Skeletal muscle tissue (tissue), 4 donors: ENCODE measurements around the gene CDC5L. TPM values are rescaled to one million over a fixed set of nuclear protein-coding genes. Genes with fewer than 3 reads are reported as not detected.

ENCODE experiments used
- H3K27ac ChIP-seq: one replicate; pipeline ENCODE4 v1.7.0; 2013; ENCODE audit warnings: mild to moderate bottlenecking, low read depth, low read length, inconsistent platforms
- H3K27me3 ChIP-seq, 3 donors: one replicate each; pipeline ENCODE4 v1.7.0; 2013; ENCODE audit warnings: low read length in 3 of 3; ENCODE audit not compliant: control insufficient read depth in 3 of 3, insufficient read depth in 3 of 3
- H3K36me3 ChIP-seq, 3 donors: one replicate each; pipeline ENCODE4 v1.7.0; 2013; ENCODE audit warnings: low read length in 3 of 3; ENCODE audit not compliant: control insufficient read depth in 3 of 3, insufficient read depth in 3 of 3
- H3K4me1 ChIP-seq, 3 donors: one replicate each; pipeline ENCODE4 v1.7.0; 2013; ENCODE audit warnings: low read length in 3 of 3, mild to moderate bottlenecking in 3 of 3; ENCODE audit not compliant: control insufficient read depth in 3 of 3, insufficient read depth in 3 of 3
- H3K4me3 ChIP-seq, 3 donors: one replicate each; pipeline ENCODE4 v1.7.0; 2013; ENCODE audit warnings: low read length in 3 of 3
- H3K9ac ChIP-seq, 3 donors: one replicate each; pipeline ENCODE4 v1.7.0; 2013; ENCODE audit warnings: low read length in 3 of 3, mild to moderate bottlenecking in 3 of 3, moderate library complexity in 2 of 3, low read depth in 1 of 3
- H3K9me3 ChIP-seq, 3 donors: one replicate each; pipeline ENCODE4 v1.7.0; 2013; ENCODE audit warnings: low read length in 3 of 3; ENCODE audit not compliant: control insufficient read depth in 3 of 3
- total RNA-seq: library from RNA; depleted of rRNA; stranded (reverse); fragments of >200 nt; gene quantifications from one replicate; pipeline ENCODE4 v1.2.3, GENCODE V29; 2014
- donor health status: Osteomylitis.

The CDC5L gene
- total RNA-seq, 1 donor from 2014 or later, result 19.3 TPM

DNA sequence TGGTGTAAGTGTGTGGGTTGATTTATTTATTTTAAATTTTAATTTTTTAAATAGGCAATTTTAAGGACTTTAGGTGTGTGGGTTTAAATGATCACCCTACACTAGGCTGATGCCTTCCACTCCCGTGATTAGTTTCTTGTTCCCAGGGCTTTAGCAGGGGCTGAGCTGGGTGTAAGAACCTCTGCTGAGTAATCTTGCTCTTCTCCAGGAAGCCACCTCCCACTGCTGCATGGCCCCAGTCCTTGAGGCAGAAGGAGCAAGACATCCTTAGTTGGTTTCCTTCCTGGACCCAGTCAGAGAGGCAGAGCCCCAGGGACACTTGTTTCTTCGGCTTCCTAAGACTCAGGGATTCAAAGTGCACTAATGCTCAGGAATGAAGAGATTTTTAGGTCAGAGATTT is 19.8 kb upstream of the CDC5L start:
- H3K9me3 ChIP-seq, result no peaks in the 10 kb centered on the region
- H3K4me1 ChIP-seq, result no peaks in the 10 kb centered on the region
- H3K27me3 ChIP-seq, result no peaks in the 10 kb centered on the region
- no peak overlapping the region for H3K9ac ChIP-seq
- H3K36me3 ChIP-seq, result no peaks in the 10 kb centered on the region
- no peak overlapping the region for H3K27ac ChIP-seq
- no peak overlapping the region for H3K4me3 ChIP-seq

DNA sequence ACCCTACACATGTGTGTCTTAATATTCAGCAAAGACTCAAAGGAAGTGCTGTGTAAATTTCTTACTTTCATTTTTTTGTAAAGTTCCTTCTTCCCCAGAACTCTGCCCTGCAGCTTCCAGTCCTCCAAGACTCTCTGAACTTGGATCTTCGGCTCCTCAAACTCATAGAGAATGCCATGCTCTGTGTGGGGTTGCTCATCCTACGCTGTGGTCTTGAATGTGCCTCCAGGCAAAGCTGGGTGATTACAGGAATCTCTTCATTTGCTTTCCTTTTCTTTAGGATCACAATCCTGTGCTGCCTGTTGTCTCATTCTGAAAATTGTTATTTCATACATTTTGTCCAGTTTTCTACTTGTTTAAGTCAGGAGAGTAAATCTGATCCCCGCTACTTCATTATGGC is 14.5 kb upstream of the CDC5L start:
- no peaks in the 10 kb centered on the region for H3K4me1 ChIP-seq
- no peaks in the 10 kb centered on the region for H3K36me3 ChIP-seq
- H3K9me3 ChIP-seq, result no peaks in the 10 kb centered on the region
- no peak overlapping the region for H3K9ac ChIP-seq
- H3K27me3 ChIP-seq, result peaks cover 0 to 2% (median 0%) of the 10 kb centered on the region in 3 donors
- H3K27ac ChIP-seq, result no peak overlapping the region
- no peak overlapping the region for H3K4me3 ChIP-seq

DNA sequence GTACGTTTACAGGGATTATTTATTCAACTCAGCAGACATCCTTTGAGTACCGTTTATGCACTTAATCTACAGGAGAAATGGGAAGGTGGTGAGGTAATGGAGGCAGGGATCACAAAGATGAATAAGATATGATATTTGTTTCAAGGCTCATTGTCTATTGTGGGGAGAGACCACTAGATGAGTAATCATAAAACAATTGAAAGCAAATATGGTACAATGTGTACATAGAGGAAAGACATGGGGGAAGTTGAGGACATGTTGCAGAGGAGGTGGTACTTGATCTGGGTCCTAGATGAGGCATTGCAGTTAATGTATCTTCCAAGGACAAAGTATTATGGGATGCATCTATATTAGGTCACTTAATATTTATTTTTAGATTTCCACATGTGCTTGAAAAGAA is 13.7 kb upstream of the CDC5L start:
- Histone ChIP-seq H3K9me3 (no peaks in the 10 kb centered on the region), H3K4me3 (no peak overlapping the region), H3K4me1 (no peaks in the 10 kb centered on the region), H3K9ac (no peak overlapping the region), H3K36me3 (no peaks in the 10 kb centered on the region), H3K27ac (no peak overlapping the region), H3K27me3 (peaks cover 0 to 2% (median 0%) of the 10 kb centered on the region in 3 donors)

DNA sequence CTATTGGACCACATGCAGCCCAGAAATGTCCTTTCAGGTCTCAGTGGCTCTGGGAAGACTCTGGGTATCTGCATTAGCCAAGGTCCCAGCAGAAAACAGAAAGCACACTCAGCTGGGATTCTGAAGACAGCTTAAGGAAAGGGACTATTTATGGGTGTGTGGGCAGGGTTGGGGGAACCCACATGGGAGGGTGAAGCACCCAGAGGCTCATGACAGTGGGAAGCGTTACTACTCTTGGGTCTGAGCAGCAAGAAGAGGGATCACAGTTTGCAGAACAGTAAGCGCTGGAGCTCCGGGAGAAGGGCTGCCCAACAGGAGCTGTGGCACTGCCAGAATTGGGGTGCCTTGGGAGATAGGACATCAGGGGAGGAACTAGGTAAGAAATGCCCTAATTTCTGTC is 12.4 kb upstream of the CDC5L start:
- Histone ChIP-seq H3K4me3 (no peak overlapping the region), H3K4me1 (no peaks in the 10 kb centered on the region), H3K9ac (no peak overlapping the region), H3K27me3 (peaks cover 0 to 2% (median 0%) of the 10 kb centered on the region in 3 donors), H3K27ac (no peak overlapping the region), H3K36me3 (no peaks in the 10 kb centered on the region), H3K9me3 (no peaks in the 10 kb centered on the region)

DNA sequence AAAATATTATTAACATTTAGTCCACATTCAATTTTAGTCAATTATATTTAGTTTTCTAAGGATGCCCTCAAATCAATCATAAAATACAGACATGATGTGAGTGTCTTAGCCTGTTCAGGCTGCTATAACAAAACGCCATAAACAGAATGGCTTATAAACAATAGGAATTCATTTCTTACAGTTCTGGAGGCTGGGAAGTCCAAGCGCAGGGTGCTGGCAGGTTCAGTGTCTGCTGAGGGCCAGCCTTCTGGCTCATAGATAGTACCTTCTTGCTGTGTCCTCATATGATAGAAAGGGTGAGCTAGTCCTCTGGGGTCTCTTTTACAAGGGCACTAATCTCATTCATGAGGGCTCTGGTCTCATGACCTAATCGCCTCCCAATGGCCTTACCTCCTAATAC is 10.0 kb upstream of the CDC5L start:
- Histone ChIP-seq H3K4me1 (no peaks in the 10 kb centered on the region), H3K27ac (no peak overlapping the region), H3K9me3 (no peaks in the 10 kb centered on the region), H3K4me3 (no peak overlapping the region), H3K36me3 (no peaks in the 10 kb centered on the region), H3K27me3 (peaks cover 0 to 2% (median 0%) of the 10 kb centered on the region in 3 donors), H3K9ac (no peak overlapping the region)

DNA sequence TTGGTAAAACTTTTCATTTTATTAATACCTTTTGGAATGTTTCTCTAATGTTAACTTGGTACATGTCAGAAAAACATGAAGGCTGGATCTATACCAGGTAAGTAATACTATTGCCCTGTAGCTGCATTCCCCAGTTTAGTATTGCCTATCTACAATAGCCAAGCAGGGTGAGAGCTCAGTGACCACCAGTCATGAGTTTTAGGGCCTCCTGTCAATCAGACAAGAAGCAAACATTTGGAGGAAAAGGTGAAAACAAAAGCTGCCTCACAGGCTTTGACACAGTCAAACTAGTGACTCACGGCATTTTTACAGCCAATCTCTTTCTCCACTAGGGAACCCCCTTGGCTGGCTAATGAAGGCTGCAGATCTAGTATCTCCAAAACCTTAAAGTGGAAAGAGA is 9.5 kb upstream of the CDC5L start:
- Histone ChIP-seq H3K36me3 (no peaks in the 10 kb centered on the region), H3K27ac (no peak overlapping the region), H3K27me3 (peaks cover 0 to 2% (median 0%) of the 10 kb centered on the region in 3 donors), H3K4me3 (no peak overlapping the region), H3K9ac (no peak overlapping the region), H3K9me3 (no peaks in the 10 kb centered on the region), H3K4me1 (no peaks in the 10 kb centered on the region)

DNA sequence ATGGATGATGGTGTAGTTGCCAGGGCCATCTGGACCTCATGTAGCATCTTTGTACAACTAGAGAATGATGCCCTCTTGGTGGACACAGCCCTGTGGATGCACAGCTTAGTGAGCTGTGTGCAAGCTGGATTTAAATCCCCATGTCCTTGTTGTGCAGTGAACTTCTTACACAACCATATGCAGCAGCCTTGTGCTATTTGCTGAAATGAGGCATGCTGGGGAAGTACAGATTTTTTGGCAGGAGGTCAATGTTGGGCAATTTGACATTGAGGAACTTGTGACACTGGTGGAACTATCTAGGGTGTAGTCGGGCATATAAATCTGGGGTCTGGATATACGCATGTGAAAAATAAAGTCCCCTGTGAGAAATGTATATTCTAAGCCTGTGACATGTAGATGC is 5.8 kb upstream of the CDC5L start:
- Histone ChIP-seq H3K27ac (no peak overlapping the region), H3K4me1 (peaks cover 0 to 5% (median 4%) of the 10 kb centered on the region in 3 donors)

DNA sequence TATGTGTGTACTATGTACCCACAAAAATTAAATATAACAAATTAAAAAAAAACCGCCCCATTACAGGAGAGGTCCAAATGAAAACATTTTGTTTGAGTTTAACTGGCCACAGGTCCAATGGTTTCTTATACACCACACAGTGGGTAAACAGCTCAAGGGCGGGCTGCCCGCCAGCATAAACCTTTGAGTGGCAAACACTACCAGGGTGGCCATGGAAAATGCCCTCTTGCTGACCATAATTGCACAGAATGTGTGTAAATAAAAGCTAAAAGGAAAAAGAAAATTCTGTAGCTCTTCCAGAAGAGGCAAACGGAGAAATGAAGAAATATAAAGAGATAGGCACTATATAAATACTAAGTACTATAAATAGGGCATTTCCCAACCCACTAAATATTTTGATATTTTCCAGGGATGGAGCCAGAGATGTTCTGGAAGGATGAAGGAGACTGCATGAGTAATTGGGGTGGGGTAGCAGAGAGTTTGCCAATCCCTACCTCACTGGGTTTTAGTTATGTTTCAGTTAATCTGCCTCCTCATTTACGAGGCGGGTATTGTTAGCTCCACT is 1.1 kb upstream of the CDC5L start:
- Histone ChIP-seq H3K27me3 (no peaks in the 10 kb centered on the region), H3K9me3 (no peaks in the 10 kb centered on the region), H3K4me3 (peak overlapping the region; percentile 73 to 97 (median 94)), H3K27ac (peak overlapping the region; percentile 95), H3K36me3 (peaks cover 3 to 7% (median 5%) of the 10 kb centered on the region in 3 donors), H3K9ac (peak overlapping the region in 1 of 3 donors; percentile 95), H3K4me1 (peaks cover 21 to 35% (median 25%) of the 10 kb centered on the region in 3 donors)

More for the DNA sequence above, 5.8 kb upstream of the CDC5L start:
- H3K9ac ChIP-seq, result no peak overlapping the region
- H3K9me3 ChIP-seq, result no peaks in the 10 kb centered on the region
- H3K4me3 ChIP-seq, result no peak overlapping the region
- H3K36me3 ChIP-seq, result no peaks in the 10 kb centered on the region
- no peaks in the 10 kb centered on the region for H3K27me3 ChIP-seq

DNA sequence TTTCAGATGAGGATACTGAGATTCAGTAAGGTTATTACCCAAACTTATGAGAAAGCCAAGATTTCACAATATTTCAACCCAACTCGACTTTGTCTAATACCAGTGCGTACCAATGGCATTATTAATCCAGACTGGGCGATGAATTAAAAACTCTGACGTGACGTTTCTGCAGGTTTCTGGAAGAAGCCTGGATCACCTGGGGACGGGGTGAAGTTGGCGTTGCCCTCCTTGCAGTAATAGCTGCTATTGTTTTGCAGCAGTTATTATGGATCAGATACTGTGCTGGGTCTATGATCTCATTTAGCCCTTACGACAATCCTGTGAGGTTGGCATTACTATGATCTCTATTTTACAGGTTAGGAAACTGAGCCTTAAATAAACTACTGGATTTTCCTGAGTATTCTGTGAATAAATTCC is 569 bp upstream of the CDC5L start:
- peaks cover 21 to 35% (median 25%) of the 10 kb centered on the region in 3 donors for H3K4me1 ChIP-seq
- peak overlapping the region; percentile 95 for H3K27ac ChIP-seq
- H3K27me3 ChIP-seq, result no peaks in the 10 kb centered on the region
- peak overlapping the region; percentile 73 to 97 (median 94) for H3K4me3 ChIP-seq
- peaks cover 4 to 8% (median 7%) of the 10 kb centered on the region in 3 donors for H3K36me3 ChIP-seq
- H3K9me3 ChIP-seq, result no peaks in the 10 kb centered on the region
- peak overlapping the region; percentile 93 to 95 (median 93) for H3K9ac ChIP-seq

DNA sequence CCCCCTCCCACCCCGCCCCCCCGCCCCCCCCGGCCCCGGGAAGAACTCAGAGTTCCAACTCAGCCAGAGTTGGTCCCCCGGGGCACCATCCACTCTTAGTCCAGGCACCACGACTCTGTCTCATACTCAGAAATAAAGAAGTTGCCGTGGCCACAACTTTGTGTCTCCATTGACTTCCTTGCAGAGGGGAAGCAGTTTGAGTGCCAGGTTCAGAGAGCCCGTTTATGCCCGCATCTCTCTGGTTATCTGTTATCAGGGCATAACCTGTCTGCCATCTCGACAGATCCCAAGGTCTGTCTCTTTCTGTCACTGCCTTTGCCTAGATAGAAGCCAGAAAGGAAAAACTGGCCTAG is 605 bp downstream of the CDC5L start:
- Histone ChIP-seq H3K36me3 (peaks cover 10 to 19% (median 15%) of the 10 kb centered on the region in 3 donors), H3K4me3 (peak overlapping the region; percentile 73 to 97 (median 94)), H3K9me3 (no peaks in the 10 kb centered on the region), H3K4me1 (peaks cover 21 to 35% (median 25%) of the 10 kb centered on the region in 3 donors), H3K27me3 (no peaks in the 10 kb centered on the region), H3K9ac (peak overlapping the region; percentile 93 to 95 (median 93)), H3K27ac (peak overlapping the region; percentile 95)
